ENCODE results near the gene VSX2.

GRCh38 chr14:74281069-74281468, 41.8 kb downstream of the VSX2 start:
- TF ChIP-seq CTCF (conservative IDR thresholded peaks at IDR 0.05; ENCODE audit: low read depth, low read length) (no peak), EZH2phosphoT487 (IDR thresholded peaks at IDR 0.05; ENCODE audit: borderline replicate concordance, low read length) (no peak), EZH2 (IDR thresholded peaks at IDR 0.05; ENCODE audit: low read length, unreplicated experiment) (no peak)

Measured in PC-3 (cell line).